Measurements from ENCODE around the gene TTLL1. TPM values are rescaled to one million over a fixed set of nuclear protein-coding genes. Genes with fewer than 3 reads are reported as not detected.

Gene TTLL1
- total RNA-seq, 1 donor from 2014 or later = 9.4 TPM

DNA sequence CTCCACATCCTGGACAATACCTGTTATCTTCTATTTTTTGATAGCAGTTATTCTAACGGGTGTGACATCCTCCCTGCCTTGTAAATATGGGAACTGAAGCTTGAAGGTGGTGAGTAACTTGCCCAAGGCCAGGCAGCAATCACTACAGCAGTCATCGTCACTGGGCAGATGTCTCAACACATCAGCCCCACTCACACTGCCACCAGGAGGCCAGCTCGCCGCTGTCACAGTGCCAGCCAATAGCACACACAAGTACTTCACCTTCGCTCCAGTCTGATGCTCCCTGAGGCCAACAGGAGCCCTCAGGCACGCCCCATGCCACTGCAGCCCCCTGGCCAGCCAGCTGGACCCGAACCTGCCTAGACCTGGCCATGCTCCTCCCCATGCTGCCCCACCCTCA lies 4.9 kb upstream of the TTLL1 start:
- Histone ChIP-seq H3K9ac (no peak overlapping the region), H3K36me3 (no peaks in the 10 kb centered on the region), H3K9me3 (ENCODE audit: low read depth) (no peaks in the 10 kb centered on the region), H3F3A (ENCODE audit: low read depth) (peaks cover 9% of the 10 kb centered on the region), H4K20me1 (ENCODE audit: low read depth) (no peaks in the 10 kb centered on the region), H3K4me1 (peaks cover 4% of the 10 kb centered on the region), H2AFZ (replicated peaks) (no peak overlapping the region), H3K4me3 (no peak overlapping the region), H3K27me3 (no peaks in the 10 kb centered on the region), H3K27ac (no peak overlapping the region), H3K79me2 (ENCODE audit: low read depth) (no peaks in the 10 kb centered on the region), H3K4me2 (no peak overlapping the region)
- peaks cover 10% of the 10 kb centered on the region for H3K9me3 Mint-ChIP-seq
- H3K36me3 Mint-ChIP-seq = peaks cover 6% of the 10 kb centered on the region
- H3K27ac Mint-ChIP-seq = no peak overlapping the region
- DNase-seq (ENCODE audit: low spot score) = no peak
- H3K4me1 Mint-ChIP-seq = peaks cover 8% of the 10 kb centered on the region
- TF ChIP-seq EZH2 (IDR thresholded peaks at IDR 0.05) (no peak), EZH2phosphoT487 (IDR thresholded peaks at IDR 0.05) (no peak)
- TF ChIP-seq, protein P1, sequence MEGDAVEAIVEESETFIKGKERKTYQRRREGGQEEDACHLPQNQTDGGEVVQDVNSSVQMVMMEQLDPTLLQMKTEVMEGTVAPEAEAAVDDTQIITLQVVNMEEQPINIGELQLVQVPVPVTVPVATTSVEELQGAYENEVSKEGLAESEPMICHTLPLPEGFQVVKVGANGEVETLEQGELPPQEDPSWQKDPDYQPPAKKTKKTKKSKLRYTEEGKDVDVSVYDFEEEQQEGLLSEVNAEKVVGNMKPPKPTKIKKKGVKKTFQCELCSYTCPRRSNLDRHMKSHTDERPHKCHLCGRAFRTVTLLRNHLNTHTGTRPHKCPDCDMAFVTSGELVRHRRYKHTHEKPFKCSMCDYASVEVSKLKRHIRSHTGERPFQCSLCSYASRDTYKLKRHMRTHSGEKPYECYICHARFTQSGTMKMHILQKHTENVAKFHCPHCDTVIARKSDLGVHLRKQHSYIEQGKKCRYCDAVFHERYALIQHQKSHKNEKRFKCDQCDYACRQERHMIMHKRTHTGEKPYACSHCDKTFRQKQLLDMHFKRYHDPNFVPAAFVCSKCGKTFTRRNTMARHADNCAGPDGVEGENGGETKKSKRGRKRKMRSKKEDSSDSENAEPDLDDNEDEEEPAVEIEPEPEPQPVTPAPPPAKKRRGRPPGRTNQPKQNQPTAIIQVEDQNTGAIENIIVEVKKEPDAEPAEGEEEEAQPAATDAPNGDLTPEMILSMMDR (IDR thresholded peaks at IDR 0.05) = no peak
- peaks cover 5% of the 10 kb centered on the region for H3K27me3 Mint-ChIP-seq (ENCODE audit: insufficient read depth, low read depth)
- H3K4me3 Mint-ChIP-seq = no peak overlapping the region

DNA sequence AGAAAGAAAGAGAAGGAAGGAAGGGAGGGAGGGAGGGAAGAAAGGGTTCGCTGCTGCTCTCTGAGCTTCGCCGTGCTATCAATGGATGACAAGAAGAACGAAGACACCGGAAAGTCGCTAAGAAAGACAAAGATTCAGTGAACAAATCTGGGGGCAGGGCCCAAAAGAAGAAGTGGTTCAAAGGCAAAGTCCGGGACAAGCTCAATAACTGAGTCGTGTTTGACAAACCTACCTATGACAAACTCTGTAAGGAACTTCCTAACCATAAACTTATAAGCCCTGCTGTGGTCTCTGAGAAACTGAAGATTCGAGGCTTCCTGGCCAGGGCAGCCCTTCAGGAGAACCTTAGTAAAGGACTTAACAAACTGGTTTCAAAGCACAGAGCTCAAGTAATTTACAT lies 2.9 kb upstream of the TTLL1 start:
- Histone ChIP-seq H4K20me1 (ENCODE audit: low read depth) (no peaks in the 10 kb centered on the region), H3K27ac (no peak overlapping the region), H3K4me1 (peaks cover 4% of the 10 kb centered on the region), H3K4me3 (no peak overlapping the region), H3K9ac (no peak overlapping the region), H3F3A (ENCODE audit: low read depth) (peaks cover 9% of the 10 kb centered on the region), H3K4me2 (no peak overlapping the region), H2AFZ (replicated peaks) (no peak overlapping the region), H3K9me3 (ENCODE audit: low read depth) (no peaks in the 10 kb centered on the region), H3K79me2 (ENCODE audit: low read depth) (no peaks in the 10 kb centered on the region), H3K36me3 (no peaks in the 10 kb centered on the region), H3K27me3 (no peaks in the 10 kb centered on the region)
- TF ChIP-seq, protein P1 (IDR thresholded peaks at IDR 0.05) = no peak
- TF ChIP-seq EZH2 (IDR thresholded peaks at IDR 0.05) (no peak), EZH2phosphoT487 (IDR thresholded peaks at IDR 0.05) (no peak)
- no peak overlapping the region for H3K4me3 Mint-ChIP-seq
- no peak for DNase-seq (ENCODE audit: low spot score)
- peaks cover 14% of the 10 kb centered on the region for H3K4me1 Mint-ChIP-seq
- peaks cover 10% of the 10 kb centered on the region for H3K9me3 Mint-ChIP-seq
- H3K36me3 Mint-ChIP-seq = peaks cover 6% of the 10 kb centered on the region
- peaks cover 4% of the 10 kb centered on the region for H3K27me3 Mint-ChIP-seq (ENCODE audit: insufficient read depth, low read depth)
- no peak overlapping the region for H3K27ac Mint-ChIP-seq

DNA sequence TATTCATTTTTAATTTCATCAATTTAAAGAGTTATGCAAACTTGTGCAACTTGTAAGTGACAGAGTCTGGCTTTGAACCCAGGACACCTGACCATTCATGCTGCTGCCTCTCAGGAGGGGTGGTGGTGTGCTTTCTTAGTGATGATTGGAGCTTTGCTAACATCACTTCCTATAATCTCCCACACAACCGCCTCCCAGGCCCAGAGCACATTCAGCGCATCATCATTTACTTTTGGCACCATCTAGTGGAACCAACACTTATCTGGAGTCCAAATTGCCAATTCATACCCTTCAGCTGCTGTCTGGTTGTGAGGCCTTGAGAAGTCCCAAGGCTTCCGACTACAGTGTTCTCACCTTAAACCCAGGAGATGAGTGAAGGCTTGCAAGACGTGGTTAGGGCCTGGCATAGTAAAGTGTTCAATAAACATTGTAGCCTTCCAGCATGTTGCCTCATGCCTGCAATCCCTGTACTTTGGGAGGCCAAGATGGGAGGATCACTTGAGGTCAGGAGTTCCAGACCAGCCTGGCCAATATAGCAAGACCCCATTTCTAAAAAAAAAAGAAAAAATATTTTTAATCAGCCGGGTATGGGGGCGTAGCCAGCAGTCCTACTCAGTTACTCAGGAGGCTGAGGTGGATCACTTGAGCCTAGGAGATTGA lies 1.1 kb upstream of the TTLL1 start:
- Histone ChIP-seq H3K9me3 (ENCODE audit: low read depth) (no peaks in the 10 kb centered on the region), H3K36me3 (no peaks in the 10 kb centered on the region), H3K27me3 (no peaks in the 10 kb centered on the region), H2AFZ (replicated peaks) (no peak overlapping the region), H3K4me2 (no peak overlapping the region), H3K4me1 (peaks cover 2% of the 10 kb centered on the region), H3K27ac (no peak overlapping the region), H3K79me2 (ENCODE audit: low read depth) (no peaks in the 10 kb centered on the region), H3K4me3 (no peak overlapping the region), H4K20me1 (ENCODE audit: low read depth) (no peaks in the 10 kb centered on the region), H3K9ac (no peak overlapping the region), H3F3A (ENCODE audit: low read depth) (peaks cover 9% of the 10 kb centered on the region)
- Mint-ChIP-seq H3K4me1 (peaks cover 9% of the 10 kb centered on the region), H3K27ac (no peak overlapping the region), H3K36me3 (peaks cover 3% of the 10 kb centered on the region), H3K9me3 (no peaks in the 10 kb centered on the region), H3K27me3 (ENCODE audit: insufficient read depth, low read depth) (peaks cover 2% of the 10 kb centered on the region), H3K4me3 (peak overlapping the region; percentile 93)
- TF ChIP-seq, protein P1 (IDR thresholded peaks at IDR 0.05) = peak; percentile 30
- TF ChIP-seq EZH2phosphoT487 (IDR thresholded peaks at IDR 0.05) = no peak
- peak; percentile 28 for DNase-seq (ENCODE audit: low spot score)

All from neural progenitor cell (in vitro differentiated cells).